ENCODE measurements around the gene CD96.
"Not testable (repeated sequence)": the region's sequence is repeated elsewhere in the genome, so short reads cannot be mapped to it uniquely, and the experiment has no call there.

The CD96 gene

DNA sequence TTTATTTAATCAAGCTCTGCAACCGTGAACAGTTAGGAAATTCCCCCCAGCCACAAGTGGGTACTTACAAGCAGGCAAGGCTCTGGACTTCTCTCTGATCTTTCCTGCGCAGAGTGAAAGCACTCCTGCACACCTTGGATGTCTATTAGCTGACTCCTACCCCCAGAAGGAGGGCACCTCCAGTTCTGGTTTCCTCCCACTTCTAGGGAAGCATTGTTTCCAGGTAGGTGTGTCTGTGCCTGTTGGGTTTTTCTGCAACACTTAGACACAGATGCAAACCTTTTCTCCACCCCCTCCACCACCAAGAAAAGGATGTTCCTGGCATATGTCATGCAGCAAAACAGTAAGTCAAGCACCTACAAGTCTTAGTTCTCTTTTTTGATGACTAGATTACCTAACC is 53.2 kb downstream of the CD96 start, which contains the start of gene ZBED2:
ZBED2 (minus strand) TSS at position 115 of the 400 bp plus-strand sequence. CDS start 1,145 bp downstream, outside the sequence.
- no peak for DNase-seq

- no peak for DNase-seq
Observed at GRCh38 chr3:111596328-111596727, 54.3 kb downstream of the CD96 start.

GRCh38 chr3:111598139-111598538 is 56.1 kb downstream of the CD96 start:
- no peak for DNase-seq

- no peak for DNase-seq
Observed at GRCh38 chr3:111598552-111598951, 56.6 kb downstream of the CD96 start.

DNA sequence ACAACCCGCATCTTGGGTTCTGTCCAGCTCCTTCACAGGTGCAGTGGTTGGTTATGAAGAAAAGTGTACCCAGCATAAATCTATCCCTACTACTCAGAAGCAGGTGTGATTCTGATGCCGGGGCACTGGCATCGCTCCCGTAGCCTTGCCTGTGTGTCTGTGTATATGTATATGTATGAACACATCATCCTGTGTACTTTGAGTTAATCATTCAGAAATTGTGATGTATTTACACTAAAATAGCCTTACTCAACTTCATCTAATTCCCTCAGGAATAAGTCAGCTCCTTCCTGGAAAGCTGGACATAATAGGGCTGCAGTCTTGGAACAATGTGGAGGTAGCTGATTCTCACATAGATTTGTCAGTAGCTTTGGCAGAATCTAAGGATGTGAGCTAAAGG is 59.8 kb downstream of the CD96 start:
- no peak for DNase-seq

DNA sequence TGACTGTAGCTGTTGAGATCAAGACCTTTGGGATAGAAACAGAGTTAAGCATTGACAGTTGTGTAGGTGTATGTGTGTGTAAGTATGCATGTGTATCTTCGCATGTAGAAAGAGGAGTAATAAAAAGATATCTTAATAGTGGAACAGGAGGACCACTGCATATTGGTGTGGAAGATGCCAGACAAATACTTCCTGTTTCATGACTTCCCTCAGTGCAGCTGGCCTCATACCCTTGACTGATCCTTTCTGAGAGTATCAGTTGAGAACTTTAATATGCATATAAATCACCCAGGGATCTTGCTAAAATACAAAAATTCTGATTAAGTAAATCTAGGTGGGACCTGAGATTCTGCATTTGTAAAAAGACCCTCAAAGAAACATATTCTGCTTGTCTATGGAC is 61.7 kb downstream of the CD96 start:
- DNase-seq: no peak

DNA sequence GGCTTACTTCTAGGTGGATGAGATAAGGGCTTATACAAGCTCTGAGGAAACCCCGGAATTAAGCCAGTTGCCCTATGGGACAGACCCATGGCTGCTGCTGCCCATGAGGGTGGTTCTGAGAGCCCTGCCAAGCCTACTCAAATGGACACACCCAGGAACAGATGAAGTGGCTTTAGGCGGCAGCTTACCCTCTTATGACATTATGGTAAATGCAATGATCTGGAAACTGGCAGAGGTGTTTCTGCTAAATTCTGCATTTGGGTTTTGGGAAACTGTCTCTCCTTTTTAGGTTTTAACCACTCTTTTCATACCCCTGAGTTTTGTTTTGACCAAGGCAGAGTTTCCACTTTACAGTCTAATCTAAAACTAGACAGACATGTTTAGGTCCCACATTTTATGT is 62.1 kb downstream of the CD96 start:
- DNase-seq: no peak

GRCh38 chr3:111605018-111605417 is 63.0 kb downstream of the CD96 start:
- DNase-seq: no peak

GRCh38 chr3:111605493-111605892 is 63.5 kb downstream of the CD96 start:
- DNase-seq: no peak

DNA sequence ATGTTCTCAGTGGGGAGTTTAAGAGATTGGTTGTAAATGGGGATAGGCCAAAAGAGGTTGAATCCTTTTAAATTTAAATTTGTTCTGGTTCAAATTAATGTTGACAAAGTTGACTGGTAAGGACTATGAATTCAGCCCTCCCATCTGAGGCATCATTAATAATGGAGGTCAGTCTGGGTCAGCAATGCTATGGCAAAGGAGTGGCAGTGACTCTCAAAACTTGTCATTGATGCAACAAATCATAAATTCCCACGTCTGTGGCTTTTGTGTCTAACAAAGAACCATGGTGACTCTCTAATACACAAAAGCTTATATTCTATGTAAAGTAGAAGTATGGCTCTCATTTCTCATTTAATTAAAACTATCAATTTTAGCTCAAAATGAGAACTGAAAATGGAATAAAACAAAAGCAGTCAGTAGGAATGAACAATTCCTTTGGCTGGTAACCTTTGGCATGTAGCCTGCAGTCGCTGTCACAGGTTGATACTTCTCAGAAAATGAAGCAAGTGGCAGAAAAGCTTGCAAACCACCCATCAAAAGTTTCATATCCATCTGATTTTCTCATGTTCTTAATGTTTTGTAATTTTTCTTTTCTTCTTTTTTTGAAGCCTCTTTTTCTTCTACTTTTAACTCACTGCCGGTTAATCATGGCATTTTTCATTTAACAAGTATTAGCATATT is 65.4 kb downstream of the CD96 start:
- no peak for DNase-seq

DNA sequence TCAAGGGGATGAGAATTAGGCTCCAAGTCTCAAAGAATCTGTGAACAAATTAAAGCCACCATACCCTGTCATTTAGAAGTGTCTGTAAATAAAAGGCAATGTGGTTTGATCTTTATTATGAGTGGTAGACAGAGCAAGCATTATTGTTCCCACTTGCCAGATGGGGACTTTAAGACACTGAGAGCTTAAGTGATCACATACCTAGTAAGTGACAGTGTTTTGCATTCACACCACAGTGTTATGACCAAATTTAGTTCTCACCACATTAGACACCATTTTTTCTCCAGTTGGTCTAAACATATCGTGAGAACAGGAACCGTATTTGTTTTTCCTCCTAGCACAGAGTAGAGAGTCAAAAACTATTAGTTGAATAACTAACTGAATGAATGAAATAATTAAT is 66.4 kb downstream of the CD96 start:
- no peak for DNase-seq

DNA sequence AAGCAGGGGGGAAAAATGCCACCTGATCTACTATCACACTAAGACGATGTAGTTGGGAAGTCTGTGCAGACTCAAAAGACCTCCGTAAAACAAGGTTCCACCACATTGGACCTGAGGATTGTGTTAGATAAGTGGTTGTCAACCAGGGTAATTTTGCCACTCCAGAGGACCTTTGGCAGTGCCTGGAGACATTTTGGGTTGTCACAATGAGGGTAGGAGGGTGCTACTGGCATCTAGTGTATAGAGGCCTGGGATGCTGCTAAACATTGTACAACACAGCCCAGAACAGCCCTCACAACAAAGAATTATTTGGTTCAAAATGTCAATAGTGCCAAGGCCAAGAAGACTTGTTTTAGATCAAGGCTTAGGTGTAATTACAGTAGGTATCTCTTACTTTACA is 67.7 kb downstream of the CD96 start:
- no peak for DNase-seq

GRCh38 chr3:111610189-111610588 is 68.2 kb downstream of the CD96 start:
- DNase-seq: no peak

DNA sequence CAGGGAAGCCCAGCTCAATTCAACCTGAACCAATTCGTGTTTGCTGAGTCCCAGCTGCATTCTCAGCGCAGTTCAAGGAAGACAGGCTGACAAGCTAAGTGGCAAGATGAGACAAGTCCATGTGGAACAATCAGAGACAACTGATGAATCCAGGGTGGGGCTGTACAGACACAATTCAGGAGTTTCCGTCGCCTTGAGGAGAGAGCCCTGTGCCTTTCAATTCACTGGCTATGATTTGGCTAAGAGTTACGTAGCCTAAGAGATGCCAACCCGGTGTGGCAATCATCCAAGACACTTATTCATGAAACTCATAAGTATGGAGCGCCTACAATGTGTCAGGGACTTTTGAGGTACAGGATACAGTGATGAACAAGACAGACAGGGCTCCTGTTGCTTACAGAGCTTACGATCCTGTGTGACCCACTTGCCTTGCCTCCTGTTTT is 68.6 kb downstream of the CD96 start:
- no peak for DNase-seq

DNA sequence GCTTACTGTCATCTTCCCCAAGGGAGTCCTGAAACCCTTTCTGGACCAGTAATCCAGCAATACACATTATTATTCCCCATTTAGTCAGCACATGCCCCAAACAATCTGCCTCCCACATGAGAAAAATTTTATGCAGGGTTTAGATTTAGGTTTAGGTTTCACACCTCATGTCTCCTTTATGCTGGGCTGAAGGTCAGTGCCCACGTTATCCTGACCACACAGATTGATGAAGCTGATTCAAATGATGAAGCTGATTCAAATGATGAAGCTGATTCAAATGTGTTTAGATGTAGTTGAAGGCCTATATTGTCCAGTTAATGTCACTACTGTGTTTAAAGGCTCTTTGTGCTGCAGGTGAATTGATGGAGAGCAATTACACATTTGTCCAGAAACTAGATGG is 71.3 kb downstream of the CD96 start:
- DNase-seq: no peak

DNA sequence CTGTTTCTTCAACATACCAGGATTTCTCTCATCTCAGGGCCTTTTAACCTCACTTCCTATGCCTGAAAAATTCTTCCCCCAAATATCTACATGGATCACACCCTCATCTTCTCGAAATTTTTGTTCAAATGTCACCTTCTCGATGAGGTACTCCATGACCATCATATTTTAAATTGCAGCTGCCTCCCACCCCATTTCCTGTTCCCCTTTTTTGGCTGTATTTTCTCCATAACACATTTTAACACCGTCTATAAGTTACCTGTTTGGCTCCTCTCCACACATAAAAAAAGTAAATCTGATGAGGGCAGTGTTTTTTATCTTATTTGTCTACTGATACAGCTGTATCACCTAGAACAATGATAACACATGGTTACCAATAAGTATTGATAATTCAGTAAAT is 73.9 kb downstream of the CD96 start:
- no peak for DNase-seq

DNA sequence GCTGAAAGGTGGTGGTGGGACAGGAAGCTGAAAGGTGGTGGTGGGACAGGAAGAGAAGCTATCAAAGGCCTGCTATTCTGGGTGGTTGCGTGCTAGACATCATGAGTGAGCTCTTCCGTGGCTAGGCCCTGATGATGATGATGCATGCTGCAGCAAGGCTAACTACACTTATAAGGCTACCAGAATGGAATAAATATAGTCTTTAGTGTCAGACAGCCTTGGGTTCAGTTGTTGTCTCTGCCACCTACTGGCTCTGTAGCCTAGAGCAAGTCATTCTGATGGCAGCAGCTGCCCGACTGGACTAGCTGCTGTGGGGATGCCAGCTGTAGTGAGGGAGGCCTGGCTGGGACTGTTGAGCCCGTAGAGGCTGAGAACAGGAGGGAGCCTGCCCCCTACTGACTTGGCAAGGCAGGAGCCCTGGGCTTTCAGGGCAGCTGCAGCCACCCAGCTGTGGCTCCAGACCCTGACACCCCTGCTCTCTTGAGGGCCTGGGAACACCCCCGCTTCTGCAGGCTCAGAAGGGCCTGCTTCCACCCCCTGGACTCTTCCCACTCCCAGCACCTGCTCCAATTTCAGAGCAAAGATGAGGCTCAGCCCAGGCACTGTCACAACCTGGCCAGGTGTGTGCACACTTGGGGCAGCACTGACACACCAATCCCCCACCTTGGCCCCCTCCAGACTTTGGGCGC is 74.6 kb downstream of the CD96 start:
- DNase-seq: no peak

DNA sequence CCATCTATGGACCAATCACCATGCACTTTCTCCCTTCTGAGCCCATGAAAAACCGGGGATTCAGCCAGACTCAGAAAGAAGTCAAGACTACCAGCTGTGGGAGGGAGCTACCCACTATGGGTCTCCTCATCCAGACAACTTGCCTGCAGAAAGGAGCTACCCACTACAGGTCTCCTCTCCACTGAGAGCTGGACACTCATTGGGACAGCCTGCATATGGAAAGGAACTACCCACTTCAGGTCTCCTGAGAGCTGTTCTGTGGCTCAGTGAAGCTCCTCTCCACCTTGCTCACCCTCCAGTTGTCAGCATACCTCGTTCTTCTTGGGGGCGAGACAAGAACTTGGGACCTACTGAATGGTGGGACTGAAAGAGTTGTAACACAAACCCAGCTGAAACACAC is 75.4 kb downstream of the CD96 start:
- no peak for DNase-seq

DNA sequence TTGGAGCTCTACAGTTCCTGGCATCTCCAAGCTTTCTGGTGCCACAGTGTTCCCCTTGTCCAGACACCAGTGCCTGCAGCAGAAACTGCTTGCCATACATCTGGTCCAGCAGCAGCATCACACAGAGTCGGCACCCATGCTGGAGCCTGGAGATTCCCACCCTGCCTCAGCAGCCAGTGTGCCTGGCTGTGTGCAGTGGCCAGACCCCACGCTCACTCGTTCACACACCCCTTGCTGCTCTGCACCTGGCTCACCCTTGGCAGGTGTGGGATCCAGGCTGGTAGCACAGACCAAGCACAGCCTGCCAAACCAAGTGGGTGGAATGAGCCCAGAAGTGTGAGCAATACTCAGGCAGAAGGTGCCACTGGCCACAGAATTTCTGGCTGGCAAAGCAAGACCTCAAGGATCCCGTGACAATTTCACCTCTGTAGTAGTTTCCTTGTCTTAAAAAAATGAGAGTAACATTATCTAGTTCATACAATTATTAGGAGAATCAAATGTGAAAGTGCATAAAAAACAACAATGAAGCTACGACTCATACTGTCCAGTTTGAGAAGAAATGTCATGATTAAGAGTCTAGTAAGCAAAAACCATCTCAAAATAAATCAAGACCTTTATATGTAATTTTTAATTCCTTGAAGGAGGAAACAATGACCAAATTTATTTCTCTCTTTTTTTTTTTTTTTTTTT is 76.1 kb downstream of the CD96 start:
- no peak for DNase-seq

DNA sequence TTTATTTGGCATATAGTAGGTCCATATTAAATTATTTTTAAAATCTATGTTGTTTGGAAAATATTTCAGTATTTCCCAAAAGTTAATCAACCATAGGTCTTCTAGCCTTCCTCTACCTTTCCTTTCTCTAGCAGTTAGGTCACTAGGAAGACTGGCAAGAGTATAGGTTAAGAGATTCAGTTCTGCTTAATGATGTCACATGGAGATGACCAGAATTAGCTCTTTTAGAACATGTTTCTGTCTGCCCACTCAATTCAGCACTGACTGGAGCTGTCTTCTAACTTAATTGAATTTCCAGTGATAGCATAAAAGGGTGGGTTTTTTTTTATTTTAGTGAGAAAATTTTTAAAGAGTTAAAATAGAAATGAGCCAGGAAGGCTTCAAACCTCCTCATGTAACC is 76.9 kb downstream of the CD96 start:
- DNase-seq: no peak

DNA sequence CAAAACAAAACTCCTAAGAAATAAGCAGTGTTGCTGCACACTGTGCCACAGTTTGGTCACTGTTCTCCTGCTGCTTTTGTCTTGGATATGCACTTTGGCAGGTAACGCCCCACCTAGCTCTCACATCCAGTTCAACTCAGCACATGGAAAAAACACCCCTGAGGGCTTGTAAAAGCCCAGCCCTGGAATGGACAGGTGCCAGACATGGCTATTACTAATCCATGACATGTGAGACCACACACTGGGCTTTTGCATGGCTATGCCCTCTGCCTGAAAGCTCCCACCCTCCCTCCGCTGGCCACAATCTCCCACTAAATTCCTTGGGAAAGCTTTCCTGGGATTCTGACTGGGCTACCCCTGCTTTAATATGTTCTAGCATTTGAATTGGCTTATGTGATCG is 77.8 kb downstream of the CD96 start:
- DNase-seq: no peak

DNA sequence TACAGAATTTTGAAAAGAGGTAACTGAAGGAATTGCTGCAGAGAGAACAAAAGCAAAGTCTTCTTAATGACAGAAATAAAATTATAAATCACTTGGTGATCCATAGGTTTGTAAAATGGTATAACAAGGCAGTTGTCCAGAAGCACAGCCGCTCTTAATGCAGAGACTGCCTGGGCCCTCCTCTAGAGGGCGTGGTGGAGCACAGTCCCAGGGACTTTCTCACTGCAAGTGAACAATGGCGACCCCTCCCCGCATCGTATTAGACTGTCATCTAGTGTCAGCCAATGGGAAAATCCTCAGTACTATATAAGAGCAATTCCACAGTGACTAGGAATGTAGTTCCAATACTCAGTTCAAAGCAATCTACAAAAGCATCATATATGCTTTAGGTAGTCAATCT is 79.5 kb downstream of the CD96 start:
- no peak for DNase-seq

GRCh38 chr3:111627092-111627491 is 85.1 kb downstream of the CD96 start:
- DNase-seq: no peak

DNA sequence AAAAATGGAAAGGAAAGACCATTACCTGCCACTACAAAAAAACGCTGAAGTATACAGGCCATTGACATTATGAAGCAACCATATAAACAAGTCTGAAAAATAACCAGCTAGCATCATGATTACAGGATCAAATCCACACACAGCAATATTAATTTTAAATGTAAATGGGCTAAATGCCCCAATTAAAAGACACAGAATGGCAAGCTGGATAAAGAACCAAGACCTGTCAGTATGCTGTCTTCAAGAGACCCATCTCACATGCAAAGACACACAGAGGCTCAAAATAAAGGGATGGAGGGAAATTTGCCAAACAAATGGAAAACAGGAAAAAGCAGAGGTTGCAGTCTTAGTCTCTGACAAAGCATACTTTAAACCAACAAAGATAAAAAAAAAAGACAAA is 87.0 kb downstream of the CD96 start:
- DNase-seq: not testable (repeated sequence)
